Measurements from ENCODE around the gene IPO5. TPM values are rescaled to one million over a fixed set of nuclear protein-coding genes. Genes with fewer than 3 reads are reported as not detected.

The IPO5 gene
- total and polyA plus RNA-seq, 2 of the 8 experiments (the other 6 are each of a cell fraction or from before 2014, with no cell fraction given): 143 to 410 TPM

- H3K4me3 ChIP-seq (ENCODE audit: extremely low read depth in 1 of 4, insufficient read depth in 2 of 4, low read depth in 3 of 4, low read length in 4 of 4): no peak overlapping the region
- H3K36me3 ChIP-seq (ENCODE audit: control insufficient read depth in 2 of 4, insufficient read depth in 4 of 4, low read length in 3 of 4): no peaks in the 10 kb centered on the region
- H3K79me1 ChIP-seq (ENCODE audit: low read depth, low read length): no peaks in the 10 kb centered on the region
- DNase-seq (ENCODE audit: low read depth in 1 of 2, low spot score in 2 of 2) (no peak), FAIRE-seq (no peak)
- H4K5ac ChIP-seq (ENCODE audit: insufficient read length, low read depth, low read length): no peak overlapping the region
- no peak overlapping the region for H2AFZ ChIP-seq (ENCODE audit: low read length)
- no peak overlapping the region for H3K23ac ChIP-seq (ENCODE audit: insufficient read length)
- no peaks in the 10 kb centered on the region for H3K4me1 ChIP-seq (replicated peaks in 1 of 4; ENCODE audit: control insufficient read depth in 3 of 4, insufficient read depth in 4 of 4, low read length in 3 of 4)
- H2AK5ac ChIP-seq (ENCODE audit: low read depth, low read length): no peak overlapping the region
- H2BK5ac ChIP-seq (ENCODE audit: low read depth, low read length): no peak overlapping the region
- no peak overlapping the region for H3K56ac ChIP-seq (replicated peaks; ENCODE audit: insufficient read length, low read depth, low read length)
- no peak overlapping the region for H3K4ac ChIP-seq (replicated peaks; ENCODE audit: insufficient read length, low read depth, low read length)
- no peak overlapping the region for H4K91ac ChIP-seq (replicated peaks; ENCODE audit: insufficient read length, low read length)
- no peak overlapping the region for H4K8ac ChIP-seq (ENCODE audit: extremely low read depth, insufficient read depth, low read length)
- H3K23me2 ChIP-seq (ENCODE audit: low read depth, low read length): no peaks in the 10 kb centered on the region
- no peak overlapping the region for H2BK20ac ChIP-seq (ENCODE audit: low read length)
- H3K14ac ChIP-seq (ENCODE audit: insufficient read length): no peak overlapping the region
- H3K18ac ChIP-seq (ENCODE audit: extremely low read depth, low read length): no peak overlapping the region
- H2BK15ac ChIP-seq (ENCODE audit: low read length): no peak overlapping the region
- 89% methylated on average over 1 of the region's 1 CpG; no CpG with 5 or more reads in 1 of the 2 experiments for WGBS, 2 experiments (ENCODE audit: extremely low coverage in 1 of 2, insufficient coverage in 1 of 2, insufficient read length in 1 of 2, insufficient replicate concordance in 2 of 2, low coverage in 1 of 2, low lambda C conversion rate in 2 of 2, missing lambda C conversion rate in 1 of 2)
- no peak overlapping the region for H3K9ac ChIP-seq (replicated peaks in 1 of 4; ENCODE audit: extremely low read depth in 1 of 4, low read depth in 3 of 4, low read length in 3 of 4)
- no peaks in the 10 kb centered on the region for H3K79me2 ChIP-seq (ENCODE audit: control insufficient read depth in 1 of 2, insufficient read depth in 2 of 2, low read length in 2 of 2)
- H3K4me2 ChIP-seq (ENCODE audit: insufficient read depth in 1 of 2, low read depth in 2 of 2, low read length in 2 of 2): no peak overlapping the region
- no peaks in the 10 kb centered on the region for H4K20me1 ChIP-seq (replicated peaks in 1 of 2; ENCODE audit: control insufficient read depth in 1 of 2, insufficient read depth in 2 of 2, low read length in 2 of 2)
- ChIA-PET CTCF (ENCODE audit: partially characterized antibody) (interaction anchor here (0.6 to 1.0 kb wide), 3 partner anchors 46 to 1370 kb away, joined by 3 read pairs; no protein-coding TSS in a partner anchor), POLR2A (ENCODE audit: partially characterized antibody) (no interaction called here)
- H2BK12ac ChIP-seq (ENCODE audit: low read depth, low read length): no peak overlapping the region
- no peak overlapping the region for H2BK120ac ChIP-seq (replicated peaks; ENCODE audit: low read depth, low read length)
- H3K9me3 ChIP-seq (ENCODE audit: insufficient read depth in 2 of 2, low read depth in 1 of 2, low read length in 1 of 2): no peaks in the 10 kb centered on the region
- no peaks in the 10 kb centered on the region for H3K27me3 ChIP-seq (replicated peaks in 1 of 4; ENCODE audit: control insufficient read depth in 3 of 4, extremely low read depth in 1 of 4, insufficient read depth in 3 of 4, low read length in 3 of 4)
- no peak overlapping the region for H3K27ac ChIP-seq (ENCODE audit: low read depth, low read length)
- no peak for TF ChIP-seq POLR2AphosphoS5 (IDR thresholded peaks at IDR 0.05; ENCODE audit: low read depth, low read length)
- TF ChIP-seq POU5F1 (IDR thresholded peaks at IDR 0.05; ENCODE audit: low read depth, low read length): no peak
- TF ChIP-seq SUZ12 (IDR thresholded peaks at IDR 0.05; ENCODE audit: low read length): no peak
- TF ChIP-seq TBP (IDR thresholded peaks at IDR 0.05; ENCODE audit: low read depth, low read length): no peak
- no peak for TF ChIP-seq KDM1A (IDR thresholded peaks at IDR 0.05; ENCODE audit: borderline replicate concordance, low read length)
- no peak for TF ChIP-seq SP4 (IDR thresholded peaks at IDR 0.05; ENCODE audit: low read length)
- TF ChIP-seq JUN (IDR thresholded peaks at IDR 0.05; ENCODE audit: low read depth, low read length): no peak
- no peak for TF ChIP-seq CBX5 (IDR thresholded peaks at IDR 0.05; ENCODE audit: low read depth, low read length)
- TF ChIP-seq RBBP5 (IDR thresholded peaks at IDR 0.05; ENCODE audit: borderline replicate concordance, low read depth, low read length): no peak
Measured at GRCh38 chr13:97928301-97928700, 25.2 kb upstream of the IPO5 start.
